ENCODE data around the gene PHF21B.
A peak's percentile ranks its signal among the peaks of the same experiment; 100 is the strongest.

DNA sequence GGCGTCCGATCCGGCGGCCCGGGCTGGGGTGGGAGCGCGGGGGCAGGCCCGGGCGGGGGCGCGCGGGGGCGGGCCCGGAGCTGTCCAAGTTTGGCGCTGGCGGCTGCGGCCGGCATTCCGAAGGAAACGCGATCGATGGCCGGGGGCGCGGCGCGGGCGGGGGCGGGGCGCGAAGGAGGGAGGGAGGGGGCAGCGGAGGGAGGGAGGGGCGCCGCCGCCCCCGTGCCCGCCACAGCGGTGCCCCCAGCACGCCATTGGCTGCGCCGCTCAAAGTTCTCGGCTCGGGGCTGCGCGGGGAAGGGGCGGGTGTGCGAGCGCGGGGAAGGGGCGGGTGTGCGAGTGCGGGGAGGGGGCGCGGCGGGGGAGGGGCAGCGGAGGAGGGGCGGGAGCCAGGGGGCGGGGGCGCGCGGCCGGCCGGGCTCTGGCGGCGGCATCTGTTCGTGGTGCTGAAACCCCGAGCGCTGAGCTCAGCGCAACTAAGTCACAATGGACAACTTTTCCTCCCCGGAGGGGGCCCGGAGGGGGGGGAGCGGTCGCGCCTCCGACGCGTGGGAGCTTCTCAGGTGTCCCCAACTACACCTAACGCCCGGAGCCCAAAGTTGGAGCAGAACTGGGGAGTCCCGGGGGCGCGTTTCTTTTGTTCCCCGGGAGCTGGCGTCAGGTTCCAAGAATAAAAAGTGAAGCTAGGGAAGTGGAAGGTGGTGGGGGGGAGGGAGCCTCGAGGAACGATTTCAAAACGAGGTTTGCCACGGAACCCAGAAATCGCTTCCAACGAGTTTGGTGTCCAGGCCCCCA, 2.2 kb downstream of the PHF21B start:
- no peak for TF ChIP-seq SIN3A (IDR thresholded peaks at IDR 0.05; ENCODE audit: borderline replicate concordance, insufficient read depth, low read length)
- TF ChIP-seq, protein P1, sequence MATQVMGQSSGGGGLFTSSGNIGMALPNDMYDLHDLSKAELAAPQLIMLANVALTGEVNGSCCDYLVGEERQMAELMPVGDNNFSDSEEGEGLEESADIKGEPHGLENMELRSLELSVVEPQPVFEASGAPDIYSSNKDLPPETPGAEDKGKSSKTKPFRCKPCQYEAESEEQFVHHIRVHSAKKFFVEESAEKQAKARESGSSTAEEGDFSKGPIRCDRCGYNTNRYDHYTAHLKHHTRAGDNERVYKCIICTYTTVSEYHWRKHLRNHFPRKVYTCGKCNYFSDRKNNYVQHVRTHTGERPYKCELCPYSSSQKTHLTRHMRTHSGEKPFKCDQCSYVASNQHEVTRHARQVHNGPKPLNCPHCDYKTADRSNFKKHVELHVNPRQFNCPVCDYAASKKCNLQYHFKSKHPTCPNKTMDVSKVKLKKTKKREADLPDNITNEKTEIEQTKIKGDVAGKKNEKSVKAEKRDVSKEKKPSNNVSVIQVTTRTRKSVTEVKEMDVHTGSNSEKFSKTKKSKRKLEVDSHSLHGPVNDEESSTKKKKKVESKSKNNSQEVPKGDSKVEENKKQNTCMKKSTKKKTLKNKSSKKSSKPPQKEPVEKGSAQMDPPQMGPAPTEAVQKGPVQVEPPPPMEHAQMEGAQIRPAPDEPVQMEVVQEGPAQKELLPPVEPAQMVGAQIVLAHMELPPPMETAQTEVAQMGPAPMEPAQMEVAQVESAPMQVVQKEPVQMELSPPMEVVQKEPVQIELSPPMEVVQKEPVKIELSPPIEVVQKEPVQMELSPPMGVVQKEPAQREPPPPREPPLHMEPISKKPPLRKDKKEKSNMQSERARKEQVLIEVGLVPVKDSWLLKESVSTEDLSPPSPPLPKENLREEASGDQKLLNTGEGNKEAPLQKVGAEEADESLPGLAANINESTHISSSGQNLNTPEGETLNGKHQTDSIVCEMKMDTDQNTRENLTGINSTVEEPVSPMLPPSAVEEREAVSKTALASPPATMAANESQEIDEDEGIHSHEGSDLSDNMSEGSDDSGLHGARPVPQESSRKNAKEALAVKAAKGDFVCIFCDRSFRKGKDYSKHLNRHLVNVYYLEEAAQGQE (IDR thresholded peaks at IDR 0.05; ENCODE audit: insufficient read depth in 1 of 2, low read depth in 2 of 2, low read length in 2 of 2): peak; percentile 72 to 89

All from PFSK-1 (cell line).